K562 (cell line): ENCODE measurements around the gene SCAANT1. TPM values are rescaled to one million over a fixed set of nuclear protein-coding genes. Genes with fewer than 3 reads are reported as not detected.

Experiments
- CLOCK ChIP-seq: fragments of 250-450 bp; sonication (Bioruptor Pico); IDR thresholded peaks from 2 replicates; pipeline ENCODE4 v1.4.0; 2020; ENCODE audit warnings: mild to moderate bottlenecking, moderate library complexity, borderline replicate concordance
- CREM ChIP-seq: IDR thresholded peaks from 2 replicates; pipeline ENCODE4 v1.6.1; 2014; ENCODE audit warnings: antibody characterized with exemption, low read depth
- CTBP1 ChIP-seq: fragments of 450-650 bp; IDR thresholded peaks from 2 replicates; pipeline ENCODE4 v1.6.1; 2016; ENCODE audit warnings: borderline replicate concordance
- DMBX1 ChIP-seq: fragments of 250-450 bp; sonication (Bioruptor Pico); IDR thresholded peaks from 2 replicates; pipeline ENCODE4 v1.8.0; 2022; ENCODE audit warnings: inconsistent platforms, mild to moderate bottlenecking, moderate library complexity, borderline replicate concordance
- EP300 ChIP-seq: IDR thresholded peaks from 2 replicates; pipeline ENCODE4 v1.6.1; 2012; ENCODE audit warnings: low read length, improper control_type of control experiment
- GMEB1 ChIP-seq: fragments of 250-450 bp; sonication (Bioruptor Pico); IDR thresholded peaks from 2 replicates; pipeline ENCODE4 v1.4.0; 2020; ENCODE audit warnings: mild to moderate bottlenecking
- KDM2B ChIP-seq: fragments of 250-450 bp; sonication (Bioruptor Pico); IDR thresholded peaks from 2 replicates; pipeline ENCODE4 v1.8.0; 2021; ENCODE audit warnings: mild to moderate bottlenecking, moderate library complexity
- MAFF ChIP-seq: IDR thresholded peaks from 2 replicates; pipeline ENCODE4 v1.6.1; 2012; ENCODE audit warnings: low read length, improper control_type of control experiment
- MCM2 ChIP-seq: fragments of 450-650 bp; IDR thresholded peaks from 2 replicates; pipeline ENCODE4 v1.6.1; 2017; ENCODE audit warnings: low read depth, mild to moderate bottlenecking
- MYNN ChIP-seq, 2 experiments: sonication (generic); formaldehyde crosslinking in 1 of 2; IDR thresholded peaks; 2 replicates each; pipeline versions ENCODE4 v1.5.0 to v1.6.1; 2016 to 2020; ENCODE audit warnings: antibody characterized with exemption in 1 of 2, missing genetic modification reagents in 1 of 2
- NR2F6 ChIP-seq: fragments of 450-650 bp; formaldehyde crosslinking; IDR thresholded peaks from 2 replicates; pipeline ENCODE4 v1.4.0; 2020; ENCODE audit warnings: mild to moderate bottlenecking
- POLR3A ChIP-seq: IDR thresholded peaks from 2 replicates; pipeline ENCODE4 v1.6.1; 2011; ENCODE audit warnings: borderline replicate concordance, mild to moderate bottlenecking, moderate library complexity; ENCODE audit not compliant: insufficient read length, insufficient read depth; ENCODE audit errors: extremely low read depth
- RAD51 ChIP-seq: fragments of 450-650 bp; IDR thresholded peaks from 2 replicates; pipeline ENCODE4 v1.7.1; 2016; ENCODE audit warnings: low read depth, mild to moderate bottlenecking, borderline replicate concordance
- RBM39 ChIP-seq: fragments of 200-400 bp; formaldehyde crosslinking; optimal IDR thresholded peaks from 2 replicates; pipeline ENCODE3; 2018; ENCODE audit warnings: low read depth, low read length
- TOE1 ChIP-seq, 2 experiments: fragments of 450-650 bp in 1 of 2; sonication (generic) in 1 of 2; formaldehyde crosslinking in 1 of 2; IDR thresholded peaks; 2 replicates each; pipeline versions ENCODE4 v1.7.1 to v1.8.0; 2016 to 2022; ENCODE audit warnings: borderline replicate concordance in 2 of 2, mild to moderate bottlenecking in 2 of 2, antibody characterized with exemption in 1 of 2, inconsistent platforms in 1 of 2, low read depth in 1 of 2, missing genetic modification reagents in 1 of 2, moderate library complexity in 1 of 2
- U2AF1 ChIP-seq: fragments of 200-400 bp; formaldehyde crosslinking; optimal IDR thresholded peaks from 2 replicates; pipeline ENCODE3; 2017; ENCODE audit warnings: mild to moderate bottlenecking, low read depth, low read length, moderate library complexity
- ZNF174 ChIP-seq: fragments of 250-450 bp; sonication (Bioruptor Pico); IDR thresholded peaks from 2 replicates; pipeline ENCODE4 v1.4.0; 2020; ENCODE audit warnings: mild to moderate bottlenecking
- ZNF175 ChIP-seq: fragments of 200-800 bp; sonication (Bioruptor generic); IDR thresholded peaks from 2 replicates; pipeline ENCODE4 v1.6.1; 2016; ENCODE audit warnings: low read depth, mild to moderate bottlenecking, missing genetic modification characterization, missing compliant biosample characterization
- ZNF282 ChIP-seq: sonication (generic); formaldehyde crosslinking; IDR thresholded peaks from 2 replicates; pipeline ENCODE4 v1.8.1; 2023; ENCODE audit warnings: missing genetic modification reagents
- ZNF354B ChIP-seq: fragments of 250-450 bp; sonication (Bioruptor Pico); IDR thresholded peaks from 2 replicates; pipeline ENCODE4 v1.4.0; 2020
- polyA plus RNA-seq, 8 experiments: library from polyadenylated mRNA; depleted of rRNA in 4 of 8; stranded (reverse) in 5 of 8; unstranded in 3 of 8; fragments of >200 nt; fragmentation: Nextera tagmentation in 2 of 8; fragmentation: Illumina TruSeq in 1 of 8; extraction: Ambion mirVana in 2 of 8; extraction: Trizol in 1 of 8; gene quantifications; 2 replicates each; pipeline versions ENCODE4 v1.2.1 to v1.2.3, GENCODE V29; 2011 to 2014; ENCODE audit warnings: inconsistent platforms in 1 of 8, missing spikeins in 1 of 8
- total RNA-seq, 7 experiments: library from RNA; depleted of rRNA in 6 of 7; stranded (reverse); fragments of >200 nt in 6 of 7; fragmentation: Illumina TruSeq in 2 of 7; extraction: Trizol in 2 of 7; gene quantifications; 2 replicates each; pipeline versions ENCODE4 v1.2.1 to v1.2.3, GENCODE V29; 2011 to 2021; ENCODE audit warnings: low replicate concordance in 1 of 7
- TF ChIP-seq, protein P1 (sequence below): fragments of 250-450 bp; sonication (Bioruptor Pico); IDR thresholded peaks from 2 replicates; pipeline ENCODE4 v1.4.0; 2020
- TF ChIP-seq, protein P2 (sequence below): conservative IDR thresholded peaks from 2 replicates; pipeline ENCODE4 v1.6.1; 2011; ENCODE audit warnings: low read depth, mild to moderate bottlenecking, low read length; ENCODE audit not compliant: control insufficient read depth

Gene SCAANT1
- total and polyA plus RNA-seq, 9 of the 15 experiments (the other 6 are each of a cell fraction or from before 2014, with no cell fraction given), result not detected

GRCh38 chr3:63943678-63944077 lies 31.5 kb upstream of the SCAANT1 start (continued):
- TF ChIP-seq CTBP1, result no peak
- TF ChIP-seq CREM, result no peak
- no peak for TF ChIP-seq GMEB1 (CRISPR knock-in tag)
- TF ChIP-seq ZNF354B (CRISPR knock-in tag), result no peak
- no peak for TF ChIP-seq NR2F6 (CRISPR knock-in tag)
- no peak for TF ChIP-seq U2AF1
- no peak for TF ChIP-seq ZNF174 (CRISPR knock-in tag)
- no peak for TF ChIP-seq ZNF282 (CRISPR knock-in tag)
- no peak for TF ChIP-seq MAFF
- no peak for TF ChIP-seq POLR3A
- TF ChIP-seq RBM39, result no peak
- TF ChIP-seq DMBX1 (CRISPR knock-in tag), result peak; percentile 37; the same call in 1 of the 2 replicates
- no peak for TF ChIP-seq TOE1 (IDR thresholded peaks at IDR 0.05; ENCODE audit: borderline replicate concordance)
- no peak for TF ChIP-seq TOE1 (CRISPR knock-in tag; IDR thresholded peaks at IDR 0.05; ENCODE audit: borderline replicate concordance, low read depth)
- TF ChIP-seq EP300, result no peak
- TF ChIP-seq MYNN (IDR thresholded peaks at IDR 0.05), result no peak
- no peak for TF ChIP-seq MYNN (CRISPR knock-in tag; IDR thresholded peaks at IDR 0.05)
- TF ChIP-seq, protein P1, sequence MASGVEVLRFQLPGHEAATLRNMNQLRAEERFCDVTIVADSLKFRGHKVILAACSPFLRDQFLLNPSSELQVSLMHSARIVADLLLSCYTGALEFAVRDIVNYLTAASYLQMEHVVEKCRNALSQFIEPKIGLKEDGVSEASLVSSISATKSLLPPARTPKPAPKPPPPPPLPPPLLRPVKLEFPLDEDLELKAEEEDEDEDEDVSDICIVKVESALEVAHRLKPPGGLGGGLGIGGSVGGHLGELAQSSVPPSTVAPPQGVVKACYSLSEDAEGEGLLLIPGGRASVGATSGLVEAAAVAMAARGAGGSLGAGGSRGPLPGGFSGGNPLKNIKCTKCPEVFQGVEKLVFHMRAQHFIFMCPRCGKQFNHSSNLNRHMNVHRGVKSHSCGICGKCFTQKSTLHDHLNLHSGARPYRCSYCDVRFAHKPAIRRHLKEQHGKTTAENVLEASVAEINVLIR (CRISPR knock-in tag), result no peak
- no peak for TF ChIP-seq CLOCK (CRISPR knock-in tag)
- TF ChIP-seq KDM2B (CRISPR knock-in tag), result no peak
- TF ChIP-seq RAD51, result no peak
- TF ChIP-seq ZNF175 (CRISPR knock-in tag), result 0 out of 2 replicates have a peak, but pooled peaks have one; percentile 40
- TF ChIP-seq, protein P2, sequence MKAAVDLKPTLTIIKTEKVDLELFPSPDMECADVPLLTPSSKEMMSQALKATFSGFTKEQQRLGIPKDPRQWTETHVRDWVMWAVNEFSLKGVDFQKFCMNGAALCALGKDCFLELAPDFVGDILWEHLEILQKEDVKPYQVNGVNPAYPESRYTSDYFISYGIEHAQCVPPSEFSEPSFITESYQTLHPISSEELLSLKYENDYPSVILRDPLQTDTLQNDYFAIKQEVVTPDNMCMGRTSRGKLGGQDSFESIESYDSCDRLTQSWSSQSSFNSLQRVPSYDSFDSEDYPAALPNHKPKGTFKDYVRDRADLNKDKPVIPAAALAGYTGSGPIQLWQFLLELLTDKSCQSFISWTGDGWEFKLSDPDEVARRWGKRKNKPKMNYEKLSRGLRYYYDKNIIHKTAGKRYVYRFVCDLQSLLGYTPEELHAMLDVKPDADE, result no peak
- no peak for TF ChIP-seq MCM2
